OCI-LY7 (cell line): Measurements from ENCODE around the gene DAZAP1. TPM values are rescaled to one million over a fixed set of nuclear protein-coding genes. Genes with fewer than 3 reads are reported as not detected.

Experiments used
- BruUV-seq: library from RNA; stranded (reverse); fragments of 400-500 nt; replicated peaks from 2 replicates; lab custom pipeline; 2021; lab: Mats Ljungman, UMichigan
- CTCF ChIA-PET: fragments of 300-600 bp; sonication (Branson Sonifier 250); formaldehyde crosslinking; loops from one replicate; lab custom pipeline; 2022; ENCODE audit warnings: antibody characterized with exemption; ENCODE audit not compliant: unreplicated experiment; lab: Charles Lee
- POLR2A ChIA-PET: fragments of 300-600 bp; sonication (Branson Sonifier 250); formaldehyde crosslinking; loops from one replicate; lab custom pipeline; 2022; ENCODE audit warnings: antibody characterized with exemption; lab: Charles Lee
- DNase-seq: peaks from one replicate; pipeline ENCODE4 v3.0.0-alpha.2; 2015; ENCODE audit warnings: low spot score
- H2AFZ ChIP-seq: fragments of 200-600 bp; sonication (generic), shearing (Covaris generic); 2 replicates; pipeline ENCODE4 v1.6.1; 2014; ENCODE audit warnings: mild to moderate bottlenecking, antibody characterized with exemption, low read length, moderate library complexity
- H3K27ac ChIP-seq: fragments of 200-600 bp; sonication (generic); 2 replicates; pipeline ENCODE4 v1.5.1; 2014; ENCODE audit warnings: mixed run types, low read depth, mild to moderate bottlenecking, moderate library complexity, low read length, inconsistent platforms; ENCODE audit not compliant: poor library complexity, severe bottlenecking
- H3K36me3 ChIP-seq: fragments of 200-600 bp; sonication (generic); 2 replicates; pipeline ENCODE4 v1.6.1; 2014; ENCODE audit warnings: mild to moderate bottlenecking, antibody characterized with exemption, low read length, moderate library complexity, mixed read lengths; ENCODE audit not compliant: insufficient read depth
- H3K4me1 ChIP-seq: fragments of 200-600 bp; sonication (generic); 2 replicates; pipeline ENCODE4 v1.5.1; 2014; ENCODE audit warnings: mild to moderate bottlenecking, low read length; ENCODE audit not compliant: insufficient read depth, poor library complexity, severe bottlenecking
- H3K4me2 ChIP-seq: fragments of 200-600 bp; sonication (generic); 2 replicates; pipeline ENCODE4 v1.6.1; 2014; ENCODE audit warnings: mild to moderate bottlenecking, low read length
- H3K4me3 ChIP-seq: fragments of 200-600 bp; sonication (generic); 2 replicates; pipeline ENCODE4 v1.5.1; 2014; ENCODE audit warnings: mild to moderate bottlenecking, low read depth, low read length; ENCODE audit not compliant: poor library complexity, severe bottlenecking
- H3K79me2 ChIP-seq: fragments of 200-600 bp; sonication (generic); 2 replicates; pipeline ENCODE4 v1.6.1; 2016; ENCODE audit warnings: low read depth, mild to moderate bottlenecking, low read length, moderate library complexity, mixed read lengths; ENCODE audit not compliant: insufficient read depth
- H3K9me2 ChIP-seq: fragments of 200-600 bp; sonication (generic); 2 replicates; pipeline ENCODE4 v1.6.1; 2016; ENCODE audit warnings: mild to moderate bottlenecking, low read length, mixed read lengths; ENCODE audit not compliant: insufficient read depth
- H3K9me3 ChIP-seq: fragments of 200-600 bp; sonication (generic); 2 replicates; pipeline ENCODE4 v1.6.1; 2014; ENCODE audit warnings: mild to moderate bottlenecking, mixed run types, low read length, mixed read lengths
- H4K20me1 ChIP-seq: fragments of 200-600 bp; sonication (generic); 2 replicates; pipeline ENCODE4 v1.6.1; 2014; ENCODE audit warnings: mild to moderate bottlenecking, antibody characterized with exemption, low read length, moderate library complexity, mixed read lengths; ENCODE audit not compliant: insufficient read depth
- CTCF ChIP-seq: fragments of 200-600 bp; sonication (generic); conservative IDR thresholded peaks from 2 replicates; pipeline ENCODE4 v1.5.1; 2014; ENCODE audit warnings: mild to moderate bottlenecking, antibody characterized with exemption, low read length, moderate library complexity, mixed read lengths
- EZH2phosphoT487 ChIP-seq: fragments of 200-600 bp; sonication (generic); IDR thresholded peaks from 2 replicates; pipeline ENCODE4 v1.6.1; 2018; ENCODE audit warnings: low read depth, borderline replicate concordance, mild to moderate bottlenecking, mixed run types, antibody characterized with exemption, low read length, moderate library complexity, mixed read lengths
- intact Hi-C: fragments of 100-400 bp; cut with micrococcal nuclease; formaldehyde crosslinking; loops from one replicate; pipeline ENCODE4 v1.10.0; 2022; ENCODE audit not compliant: unreplicated experiment
- total RNA-seq, 2 experiments: library from RNA; depleted of rRNA in 1 of 2; stranded (reverse); fragments of >200 nt in 1 of 2; shearing (Covaris generic) in 1 of 2; gene quantifications; 2 replicates each; pipeline ENCODE4 v1.2.3, GENCODE V29; 2014 to 2022

DAZAP1 gene
- total RNA-seq, 2 experiments from 2014 or later = 170 to 373 TPM

GRCh38 chr19:1379961-1380489 lies 27.4 kb upstream of the DAZAP1 start:
- H3K27ac ChIP-seq = no peak overlapping the region
- POLR2A ChIA-PET = no interaction called here
- peaks cover 9% of the 10 kb centered on the region for H3K4me1 ChIP-seq
- H3K4me2 ChIP-seq = no peak overlapping the region
- no peak overlapping the region for H2AFZ ChIP-seq
- CTCF ChIA-PET = no interaction called here
- no peak overlapping the region for H3K4me3 ChIP-seq
- TF ChIP-seq EZH2phosphoT487 (no peak), CTCF (no peak)
- no peaks in the 10 kb centered on the region for H4K20me1 ChIP-seq
- peaks cover 9% of the 10 kb centered on the region; the same call in 1 of the 2 replicates for H3K36me3 ChIP-seq
- no TSS peak for BruUV-seq
- peaks cover 11% of the 10 kb centered on the region for H3K79me2 ChIP-seq
- no peaks in the 10 kb centered on the region for H3K9me2 ChIP-seq
- intact Hi-C loops = no loop called here
- DNase-seq = no peak
- H3K9me3 ChIP-seq = no peaks in the 10 kb centered on the region

- H3K4me3 ChIP-seq = no peak overlapping the region
- no peaks in the 10 kb centered on the region for H3K9me2 ChIP-seq
- no peaks in the 10 kb centered on the region for H4K20me1 ChIP-seq
- no peak overlapping the region for H3K4me2 ChIP-seq
- no peak overlapping the region for H3K27ac ChIP-seq
- H3K79me2 ChIP-seq = peaks cover 19% of the 10 kb centered on the region
- H2AFZ ChIP-seq = no peak overlapping the region
- H3K36me3 ChIP-seq = peaks cover 13% of the 10 kb centered on the region; the same call in 1 of the 2 replicates
- peaks cover 11% of the 10 kb centered on the region for H3K4me1 ChIP-seq
- intact Hi-C loops = loop anchor here (2.0 kb wide), 2 partner anchors 25 to 27 kb away; partner anchors contain the start of gene DAZAP1
- DNase-seq = no peak
- no peaks in the 10 kb centered on the region for H3K9me3 ChIP-seq
- ChIA-PET POLR2A (interaction anchor here (0.6 kb wide), 1 partner anchor 26 kb away, joined by 5 read pairs; no protein-coding TSS in a partner anchor), CTCF (no interaction called here)
- TF ChIP-seq EZH2phosphoT487 (no peak), CTCF (no peak)
- no TSS peak for BruUV-seq
These were observed 25.1 kb upstream of the DAZAP1 start for GRCh38 chr19:1382250-1382649.

GRCh38 chr19:1383017-1383311 lies 24.4 kb upstream of the DAZAP1 start:
- peak overlapping the region; percentile 44 for H3K4me2 ChIP-seq
- no peaks in the 10 kb centered on the region for H3K9me3 ChIP-seq
- BruUV-seq = no TSS peak
- DNase-seq = no peak
- H3K27ac ChIP-seq = no peak overlapping the region
- ChIA-PET CTCF (interaction anchor here (0.6 kb wide), 1 partner anchor 91 kb away, joined by 6 read pairs; no protein-coding TSS in a partner anchor), POLR2A (no interaction called here)
- peak overlapping the region; percentile 49 for H3K4me3 ChIP-seq
- intact Hi-C loops = loop anchor here (2.0 kb wide), 2 partner anchors 24 to 28 kb away; partner anchors contain the start of gene DAZAP1
- peaks cover 19% of the 10 kb centered on the region for H3K79me2 ChIP-seq
- peaks cover 11% of the 10 kb centered on the region for H3K36me3 ChIP-seq
- peaks cover 11% of the 10 kb centered on the region for H3K4me1 ChIP-seq
- no peak overlapping the region; the same call in 1 of the 2 replicates for H2AFZ ChIP-seq
- no peak; the same call in 1 of the 2 replicates for TF ChIP-seq CTCF
- H4K20me1 ChIP-seq = no peaks in the 10 kb centered on the region
- H3K9me2 ChIP-seq = no peaks in the 10 kb centered on the region
